Gastroesophageal sphincter (tissue), 3 donors: ENCODE results near the gene GLCCI1.
A peak's percentile ranks its signal among the peaks of the same experiment; 100 is the strongest.

ENCODE experiments used
- CTCF ChIP-seq, 4 experiments: fragments of 200-600 bp in 2 of 4; fragments of 450-650 bp in 2 of 4; sonication (generic) in 1 of 4; IDR thresholded peaks; one replicate each; pipeline ENCODE4 v1.5.1; 2017 to 2019; ENCODE audit warnings: antibody characterized with exemption in 4 of 4, mild to moderate bottlenecking in 2 of 4, moderate library complexity in 2 of 4
- POLR2A ChIP-seq, 2 donors: fragments of 450-650 bp; IDR thresholded peaks; one replicate each; pipeline ENCODE4 v1.6.1; 2017; ENCODE audit warnings: antibody characterized with exemption in 2 of 2, mild to moderate bottlenecking in 2 of 2, moderate library complexity in 1 of 2
- POLR2AphosphoS5 ChIP-seq: sonication (generic); formaldehyde crosslinking; IDR thresholded peaks from one replicate; pipeline ENCODE4 v1.6.1; 2017; ENCODE audit warnings: antibody characterized with exemption

GRCh38 chr7:7969306-7970236, 975 bp downstream of the GLCCI1 start:
- no peak for TF ChIP-seq POLR2A (IDR thresholded peaks at IDR 0.05)
- TF ChIP-seq CTCF (IDR thresholded peaks at IDR 0.05) = peak in 1 of 4 experiments; percentile 22
- no peak for TF ChIP-seq POLR2AphosphoS5
